Heart left ventricle (tissue), 16 donors: Measurements from ENCODE around the gene SAMD4B. TPM values are rescaled to one million over a fixed set of nuclear protein-coding genes. Genes with fewer than 3 reads are reported as not detected.

ENCODE experiments used
- ATAC-seq, 4 donors: fragments of 200-7000 bp; cut with Tn5 transposase; one replicate each; pipeline ENCODE4 v1.9.1; 2020 to 2022; ENCODE audit warnings: moderate library complexity in 4 of 4, mild to moderate bottlenecking in 3 of 4, moderate number of reproducible peaks in 1 of 4
- DNase-seq, 5 donors: peaks; one replicate each; pipeline ENCODE4 v3.0.0-alpha.2; 2020
- H3K27ac ChIP-seq, 12 donors: fragments of 200-600 bp; sonication (generic) in 4 of 12; one replicate each; pipeline versions ENCODE4 v1.5.0 to v1.8.0; 2016 to 2022; ENCODE audit warnings: mild to moderate bottlenecking in 2 of 12
- H3K27me3 ChIP-seq, 9 donors: fragments of 200-600 bp; sonication (generic) in 2 of 9; one replicate each; pipeline versions ENCODE4 v1.5.1 to v1.8.0; 2016 to 2022; ENCODE audit warnings: mild to moderate bottlenecking in 3 of 9
- H3K36me3 ChIP-seq, 9 donors: fragments of 200-600 bp; sonication (generic) in 2 of 9; one replicate each; pipeline versions ENCODE4 v1.5.0 to v1.8.0; 2018 to 2022; ENCODE audit warnings: mild to moderate bottlenecking in 2 of 9
- H3K4me1 ChIP-seq, 12 donors: fragments of 200-600 bp; sonication (generic) in 4 of 12; one replicate each; pipeline versions ENCODE4 v1.5.0 to v1.8.0; 2016 to 2022; ENCODE audit warnings: mild to moderate bottlenecking in 3 of 12
- H3K4me3 ChIP-seq, 12 donors: fragments of 200-600 bp; sonication (generic) in 4 of 12; one replicate each; pipeline versions ENCODE4 v1.5.0 to v1.8.0; 2017 to 2022; ENCODE audit warnings: mild to moderate bottlenecking in 9 of 12, moderate library complexity in 4 of 12
- H3K9me3 ChIP-seq, 12 donors: fragments of 200-600 bp; sonication (generic) in 4 of 12; one replicate each; pipeline versions ENCODE4 v1.5.0 to v1.8.0; 2016 to 2022; ENCODE audit warnings: mild to moderate bottlenecking in 1 of 12
- CTCF ChIP-seq, 12 donors: fragments of 200-600 bp; sonication (generic) in 4 of 12; IDR thresholded peaks; one replicate each; pipeline versions ENCODE4 v1.5.0 to v1.8.0; 2018 to 2022; ENCODE audit warnings: antibody characterized with exemption in 12 of 12, mild to moderate bottlenecking in 5 of 12
- POLR2A ChIP-seq, 2 donors: fragments of 450-650 bp; IDR thresholded peaks; one replicate each; pipeline ENCODE4 v1.6.1; 2017; ENCODE audit warnings: antibody characterized with exemption in 2 of 2, mild to moderate bottlenecking in 2 of 2, moderate library complexity in 2 of 2
- WGBS, 4 donors: extraction: QIAGEN DNeasy Blood & Tissue Kit in 2 of 4; methylation state at CpG; one replicate each; pipeline versions ENCODE4 v1.1.5 to v1.1.7; 2013 to 2018; 5-methylcytosine and 5-hydroxymethylcytosine counted together
- intact Hi-C, 10 donors: fragments of 100-400 bp; cut with DNase I; formaldehyde crosslinking; loops; one replicate each; pipeline versions ENCODE4 v1.11.1 to v1.14.2; 2022
- polyA plus RNA-seq, 2 donors: library from polyadenylated mRNA; stranded (reverse); fragments of 200-250 nt; gene quantifications; one replicate each; pipeline ENCODE4 v1.2.3, GENCODE V29; 2013
- total RNA-seq, 9 donors: library from RNA; depleted of rRNA in 2 of 9; stranded (reverse); fragments of >200 nt in 2 of 9; fragmentation: NEBNext Ultra II Directional in 3 of 9; extraction: Animal tissue kit (Norgen Biotek cat#: 25700) in 3 of 9; gene quantifications; one replicate each; pipeline versions ENCODE4 v1.1.0 to v1.2.4, GENCODE V29; 2016 to 2023
- donor health status: ischemic (EF 13 %, LVEDD 7.1; RV severe dilation, severe dysfunction).
- donor health status: healthy with polysubstance abuse.
- donor health status: DM: no; HTN: yes; CAD: no.
- donor health status: DM: no; HTN: no; CAD: no.
- donor health status: ischemic (EF 25% LVEDD 6.9; RV normal size, moderate dysfunction).
- donor health status: ischemic (EF 25% LVEDD 5.7; RV mildly dilated, moderate dysfunction).
- donor health status: healthy.
- donor health status: DM: yes; HTN: yes; CAD: no.
- donor health status: ischemic (EF 35%, LVEDD 5.7; RV mildly dilated, moderate dysfunction).
- donor health status: nonischemic (EF 11% LVEDD 7.7; RV severe dilation, severe dysfunction).
- donor health status: DM: yes; HTN: yes; CAD: no.
- donor health status: PGD.
- donor health status: ischemic (EF 29% LVEDD 5.4; RV normal size, mild dysfunction).
- donor health status: nonischemic (EF 23%, LVEDD 6.1; RV moderate dilation, normal function).

Gene SAMD4B
- total and polyA plus RNA-seq, 11 donors, result 34.9 to 101 (median 54.4) TPM

- no peak for TF ChIP-seq POLR2A (IDR thresholded peaks at IDR 0.05)
- no peak for TF ChIP-seq CTCF (IDR thresholded peaks at IDR 0.05)
- ATAC-seq (no peak), DNase-seq (no peak)
- no peaks in the 10 kb centered on the region for H3K9me3 ChIP-seq
- H3K36me3 ChIP-seq, result no peaks in the 10 kb centered on the region
- H3K4me1 ChIP-seq, result peaks cover 0 to 19% (median 1%) of the 10 kb centered on the region in 12 donors
- no peak overlapping the region for H3K4me3 ChIP-seq
- H3K27me3 ChIP-seq, result peaks cover 23 to 70% (median 41%) of the 10 kb centered on the region in 9 donors
- H3K27ac ChIP-seq, result no peak overlapping the region
- intact Hi-C loops, result no loop called here
Measured at GRCh38 chr19:39306075-39306474, 36.1 kb upstream of the SAMD4B start.

GRCh38 chr19:39307046-39307821, 35.0 kb upstream of the SAMD4B start:
- ATAC-seq (peak in 3 of 4 donors; percentile 48 to 70 (median 69)), DNase-seq (peak in 1 of 5 donors; percentile 32)
- intact Hi-C loops, result no loop called here
- peak overlapping the region in 10 of 12 donors; percentile 13 to 38 (median 20) for H3K4me3 ChIP-seq
- H3K4me1 ChIP-seq, result peaks cover 0 to 19% (median 1%) of the 10 kb centered on the region in 12 donors
- H3K27ac ChIP-seq, result no peak overlapping the region
- no peaks in the 10 kb centered on the region for H3K9me3 ChIP-seq
- no peaks in the 10 kb centered on the region for H3K36me3 ChIP-seq
- peaks cover 23 to 62% (median 41%) of the 10 kb centered on the region in 9 donors for H3K27me3 ChIP-seq
- TF ChIP-seq CTCF (IDR thresholded peaks at IDR 0.05) (no peak), POLR2A (IDR thresholded peaks at IDR 0.05) (no peak)
- WGBS, 4 donors, result 10 to 15% (median 12%) methylated on average over 39 to 71 of the region's 71 CpGs

- no peak for ATAC-seq
- Histone ChIP-seq H3K27ac (no peak overlapping the region), H3K4me1 (peaks cover 0 to 19% (median 1%) of the 10 kb centered on the region in 12 donors), H3K9me3 (no peaks in the 10 kb centered on the region), H3K27me3 (peaks cover 23 to 59% (median 41%) of the 10 kb centered on the region in 9 donors), H3K4me3 (peak overlapping the region in 6 of 12 donors; percentile 14 to 38 (median 22)), H3K36me3 (no peaks in the 10 kb centered on the region)
- TF ChIP-seq CTCF (IDR thresholded peaks at IDR 0.05), result no peak
- TF ChIP-seq POLR2A (IDR thresholded peaks at IDR 0.05), result no peak
- no peak for DNase-seq
- intact Hi-C loops, result no loop called here
- 11 to 31% (median 15%) methylated on average over 14 to 82 of the region's 82 CpGs for WGBS, 4 donors
Measured at GRCh38 chr19:39307822-39308530, 34.2 kb upstream of the SAMD4B start.
